ENCODE data around the gene RBP5. TPM values are rescaled to one million over a fixed set of nuclear protein-coding genes. Genes with fewer than 3 reads are reported as not detected.
"Not testable (repeated sequence)": the region's sequence is repeated elsewhere in the genome, so short reads cannot be mapped to it uniquely, and the experiment has no call there.

The RBP5 gene
- total RNA-seq, 2 donors from 2014 or later: 0.26 TPM; not detected in 1

DNA sequence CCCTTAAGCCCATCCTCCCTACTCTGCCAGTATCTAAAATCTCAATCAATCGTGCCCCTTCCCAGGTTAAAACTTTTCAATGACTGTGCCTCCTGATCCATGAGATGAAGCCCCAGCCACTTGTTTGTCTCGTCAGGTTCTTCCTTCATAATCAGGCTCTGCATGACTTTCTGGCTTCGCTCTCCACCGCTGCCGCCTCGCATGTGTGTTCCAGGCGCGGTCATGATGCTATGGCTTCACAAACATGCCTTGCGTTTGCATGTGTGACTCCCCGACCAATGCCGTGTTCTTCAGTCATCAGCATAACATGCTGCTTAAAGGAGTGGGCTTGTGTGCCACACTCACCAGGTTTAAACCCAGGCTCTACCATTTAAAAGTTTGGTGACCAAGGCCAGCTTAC, 14.7 kb downstream of the RBP5 start:
- peaks cover 2 to 7% of the 10 kb centered on the region in 2 donors for H3K36me3 Mint-ChIP-seq (ENCODE audit: insufficient read depth in 2 of 2)
- ATAC-seq (replicated peaks in 1 of 2) (no peak), DNase-seq (no peak)
- no peaks in the 10 kb centered on the region for H3K9me3 Mint-ChIP-seq
- H3K27ac Mint-ChIP-seq: no peak overlapping the region
- H3K27me3 Mint-ChIP-seq (ENCODE audit: low read depth): no peaks in the 10 kb centered on the region
- no peak overlapping the region for H3K4me3 Mint-ChIP-seq
- peaks cover 38% of the 10 kb centered on the region for H3K4me1 Mint-ChIP-seq (ENCODE audit: low read depth)

DNA sequence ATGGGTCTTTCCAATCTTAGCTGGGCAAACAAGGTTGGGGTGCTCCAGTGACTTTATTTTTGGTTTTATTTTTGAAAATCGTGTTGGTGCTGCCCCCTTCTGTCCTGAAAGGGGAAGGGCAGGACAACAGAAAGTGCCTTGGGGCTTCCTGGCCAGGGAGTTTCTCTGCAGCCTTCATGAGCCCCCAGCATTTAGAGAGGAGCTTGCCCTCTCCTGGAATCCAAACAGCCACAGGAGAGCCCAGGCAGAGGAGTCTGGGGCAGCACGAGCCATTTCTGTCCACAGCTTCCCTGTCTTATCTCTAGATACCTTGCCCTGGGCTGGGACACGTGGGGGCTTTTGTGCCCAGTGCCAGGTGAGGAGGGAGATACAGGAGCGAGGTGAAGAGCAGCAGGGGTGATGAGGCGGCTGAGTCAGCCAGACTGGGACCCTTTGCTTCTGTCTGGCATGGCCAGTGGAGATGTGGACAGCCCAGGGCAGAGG, 15.3 kb downstream of the RBP5 start:
- DNase-seq: peak; percentile 31 to 53
- Mint-ChIP-seq H3K36me3 (ENCODE audit: insufficient read depth in 2 of 2) (peaks cover 3 to 7% of the 10 kb centered on the region in 2 donors), H3K9me3 (no peaks in the 10 kb centered on the region), H3K27ac (no peak overlapping the region), H3K4me1 (ENCODE audit: low read depth) (peaks cover 38% of the 10 kb centered on the region), H3K27me3 (ENCODE audit: low read depth) (no peaks in the 10 kb centered on the region), H3K4me3 (no peak overlapping the region)
- ATAC-seq (replicated peaks in 1 of 2): no peak

DNA sequence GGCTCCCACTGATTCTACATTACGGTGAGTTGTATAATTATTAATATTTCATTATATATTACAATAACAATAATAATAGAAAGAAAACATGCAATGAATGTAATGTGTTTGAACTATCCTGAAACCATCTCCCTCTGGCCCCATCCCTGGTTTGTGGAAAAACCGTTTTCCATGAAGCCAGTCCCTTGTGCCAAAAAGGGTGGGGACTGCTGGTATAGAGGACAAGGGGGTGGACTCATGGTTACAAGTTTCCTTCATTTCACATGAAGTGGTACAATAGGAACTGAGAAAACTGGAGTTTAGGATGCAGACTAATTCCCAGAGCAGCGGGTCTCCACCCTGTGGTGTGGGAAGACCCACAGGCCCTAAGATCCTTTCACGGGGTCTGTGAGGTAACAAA, 16.6 kb downstream of the RBP5 start:
- peaks cover 46% of the 10 kb centered on the region for H3K4me1 Mint-ChIP-seq (ENCODE audit: low read depth)
- H3K27me3 Mint-ChIP-seq (ENCODE audit: low read depth): no peaks in the 10 kb centered on the region
- no peaks in the 10 kb centered on the region for H3K9me3 Mint-ChIP-seq
- DNase-seq (no peak), ATAC-seq (replicated peaks in 1 of 2) (no peak)
- H3K36me3 Mint-ChIP-seq (ENCODE audit: insufficient read depth in 2 of 2): peaks cover 4 to 7% of the 10 kb centered on the region in 2 donors
- no peak overlapping the region for H3K27ac Mint-ChIP-seq
- H3K4me3 Mint-ChIP-seq: no peak overlapping the region

GRCh38 chr12:7110661-7111060, 18.0 kb downstream of the RBP5 start:
- H3K36me3 Mint-ChIP-seq (ENCODE audit: insufficient read depth in 2 of 2): peaks cover 9 to 17% of the 10 kb centered on the region in 2 donors
- ATAC-seq (replicated peaks in 1 of 2): no peak
- H3K27ac Mint-ChIP-seq: no peak overlapping the region
- H3K4me1 Mint-ChIP-seq (ENCODE audit: low read depth): peaks cover 48% of the 10 kb centered on the region
- H3K27me3 Mint-ChIP-seq (ENCODE audit: low read depth): no peaks in the 10 kb centered on the region
- peaks cover 0 to 2% of the 10 kb centered on the region in 2 donors for H3K9me3 Mint-ChIP-seq
- DNase-seq: no peak
- H3K4me3 Mint-ChIP-seq: peak overlapping the region in 1 of 2 donors; percentile 95

GRCh38 chr12:7109572-7109920, 19.1 kb downstream of the RBP5 start:
- H3K4me1 Mint-ChIP-seq (ENCODE audit: low read depth): peaks cover 53% of the 10 kb centered on the region

GRCh38 chr12:7108796-7109571, 19.7 kb downstream of the RBP5 start, which contains the start of gene C1RL:
TSS of gene C1RL (minus strand) at chr12:7109214. CDS start at chr12:7109180, 34 bp downstream.
- ATAC-seq (replicated peaks in 1 of 2) (peak; percentile 37 to 39), DNase-seq (peak; percentile 83 to 92)
- H3K4me3 Mint-ChIP-seq: peak within 1 kb of the TSS; percentile 95 to 96
- peaks cover 0 to 5% of the 10 kb centered on the region in 2 donors for H3K9me3 Mint-ChIP-seq
- H3K27me3 Mint-ChIP-seq (ENCODE audit: low read depth): no peaks in the 10 kb centered on the region
- H3K36me3 Mint-ChIP-seq (ENCODE audit: insufficient read depth in 2 of 2): peaks cover 10 to 20% of the 10 kb centered on the region in 2 donors
- H3K27ac Mint-ChIP-seq: peak within 1 kb of the TSS; percentile 93
- H3K4me1 Mint-ChIP-seq (ENCODE audit: low read depth): peaks cover 50% of the 10 kb centered on the region

More at GRCh38 chr12:7109572-7109920, 19.1 kb downstream of the RBP5 start:
- ATAC-seq (replicated peaks in 1 of 2) (no peak), DNase-seq (no peak)
- Mint-ChIP-seq H3K4me3 (peak overlapping the region; percentile 95 to 96), H3K27ac (peak overlapping the region; percentile 90), H3K9me3 (peaks cover 0 to 5% of the 10 kb centered on the region in 2 donors), H3K27me3 (ENCODE audit: low read depth) (no peaks in the 10 kb centered on the region), H3K36me3 (ENCODE audit: insufficient read depth in 2 of 2) (peaks cover 12 to 22% of the 10 kb centered on the region in 2 donors)

DNA sequence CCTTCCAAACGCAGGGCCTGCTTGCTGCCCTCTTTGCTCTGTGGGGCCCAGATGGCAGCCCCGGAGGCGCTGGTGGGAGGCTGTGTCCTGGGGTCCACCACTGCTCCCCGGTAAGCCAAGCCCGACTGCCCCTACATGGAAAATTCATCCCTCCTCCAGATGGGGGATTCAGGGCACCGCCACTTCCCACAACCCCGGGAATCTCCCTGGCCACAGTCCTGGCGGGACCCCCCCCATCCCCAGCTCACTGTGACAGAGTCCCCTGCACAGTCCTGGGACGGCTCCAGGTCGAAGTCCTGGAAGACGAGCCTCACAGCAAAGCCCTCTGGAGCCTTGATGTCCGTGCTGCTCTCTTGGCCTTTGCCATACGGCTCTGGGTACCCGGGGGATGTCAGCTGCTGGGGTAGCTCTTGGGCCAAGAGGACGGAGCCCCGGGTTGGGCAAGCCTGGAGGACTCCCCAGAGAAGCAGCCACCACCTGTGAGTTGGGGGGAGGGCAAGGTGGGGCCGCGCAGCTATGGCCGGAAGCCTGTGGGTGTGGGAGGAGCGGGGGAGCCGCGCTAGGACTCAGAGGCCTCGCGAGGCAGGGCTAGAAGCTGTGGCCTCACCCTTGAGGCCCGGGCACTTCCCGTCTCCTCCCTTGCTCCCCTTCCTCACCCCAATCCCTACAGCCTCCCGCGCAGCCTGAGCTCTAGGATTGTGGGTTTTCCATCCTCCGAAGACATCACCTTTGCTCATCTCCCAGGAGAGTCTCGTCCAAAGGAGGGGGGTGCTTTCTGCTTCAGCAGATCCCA, 20.5 kb downstream of the RBP5 start:
- Mint-ChIP-seq H3K36me3 (ENCODE audit: insufficient read depth in 2 of 2) (peaks cover 12 to 20% of the 10 kb centered on the region in 2 donors), H3K27me3 (ENCODE audit: low read depth) (no peaks in the 10 kb centered on the region), H3K27ac (peak overlapping the region; percentile 93), H3K9me3 (peaks cover 0 to 5% of the 10 kb centered on the region in 2 donors), H3K4me3 (peak overlapping the region; percentile 95 to 96), H3K4me1 (ENCODE audit: low read depth) (peaks cover 42% of the 10 kb centered on the region)
- DNase-seq: peak; percentile 86 to 87
- ATAC-seq (replicated peaks in 1 of 2): peak; percentile 98

DNA sequence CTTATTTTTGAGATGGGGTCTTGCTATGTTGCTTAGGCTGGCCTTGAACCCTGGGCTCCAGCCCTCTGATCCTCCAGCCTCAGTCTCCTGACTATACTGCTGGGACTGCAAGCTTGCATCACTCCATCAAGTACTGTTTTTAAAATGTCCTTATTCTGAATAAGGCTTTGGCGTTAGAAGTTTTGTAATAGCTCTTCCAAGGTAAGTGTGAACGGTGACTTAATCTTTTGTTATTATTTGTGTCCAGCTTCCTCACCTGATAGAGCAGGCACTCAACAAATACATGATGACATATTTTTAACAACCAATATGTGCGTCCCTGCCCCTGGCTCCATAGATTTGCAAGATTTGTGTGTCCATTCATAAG, 21.1 kb downstream of the RBP5 start:
- H3K27ac Mint-ChIP-seq: peak overlapping the region; percentile 93
- ATAC-seq (replicated peaks in 1 of 2) (peak in 1 of 2 donors; percentile 2), DNase-seq (no peak)
- peaks cover 0 to 5% of the 10 kb centered on the region in 2 donors for H3K9me3 Mint-ChIP-seq
- H3K27me3 Mint-ChIP-seq (ENCODE audit: low read depth): no peaks in the 10 kb centered on the region
- peaks cover 44% of the 10 kb centered on the region for H3K4me1 Mint-ChIP-seq (ENCODE audit: low read depth)
- H3K4me3 Mint-ChIP-seq: peak overlapping the region; percentile 95 to 96
- H3K36me3 Mint-ChIP-seq (ENCODE audit: insufficient read depth in 2 of 2): peaks cover 12 to 20% of the 10 kb centered on the region in 2 donors

GRCh38 chr12:7107181-7107580, 21.5 kb downstream of the RBP5 start:
- H3K4me1 Mint-ChIP-seq (ENCODE audit: low read depth): peaks cover 47% of the 10 kb centered on the region
- H3K4me3 Mint-ChIP-seq: not testable (repeated sequence)

GRCh38 chr12:7106082-7106481, 22.6 kb downstream of the RBP5 start:
- H3K27ac Mint-ChIP-seq: no peak overlapping the region
- no peak for ATAC-seq (replicated peaks in 1 of 2)
- DNase-seq: no peak
- peaks cover 12 to 18% of the 10 kb centered on the region in 2 donors for H3K36me3 Mint-ChIP-seq (ENCODE audit: insufficient read depth in 2 of 2)
- H3K4me1 Mint-ChIP-seq (ENCODE audit: low read depth): peaks cover 40% of the 10 kb centered on the region
- H3K9me3 Mint-ChIP-seq: peaks cover 0 to 5% of the 10 kb centered on the region in 2 donors
- no peaks in the 10 kb centered on the region for H3K27me3 Mint-ChIP-seq (ENCODE audit: low read depth)
- H3K4me3 Mint-ChIP-seq: peak overlapping the region in 1 of 2 donors; percentile 59

More at GRCh38 chr12:7107181-7107580, 21.5 kb downstream of the RBP5 start:
- H3K27me3 Mint-ChIP-seq (ENCODE audit: low read depth); ATAC-seq (replicated peaks in 1 of 2); H3K9me3 Mint-ChIP-seq; H3K27ac Mint-ChIP-seq; DNase-seq: not testable (repeated sequence)
- H3K36me3 Mint-ChIP-seq (ENCODE audit: insufficient read depth in 2 of 2): peaks cover 12 to 20% of the 10 kb centered on the region in 2 donors

DNA sequence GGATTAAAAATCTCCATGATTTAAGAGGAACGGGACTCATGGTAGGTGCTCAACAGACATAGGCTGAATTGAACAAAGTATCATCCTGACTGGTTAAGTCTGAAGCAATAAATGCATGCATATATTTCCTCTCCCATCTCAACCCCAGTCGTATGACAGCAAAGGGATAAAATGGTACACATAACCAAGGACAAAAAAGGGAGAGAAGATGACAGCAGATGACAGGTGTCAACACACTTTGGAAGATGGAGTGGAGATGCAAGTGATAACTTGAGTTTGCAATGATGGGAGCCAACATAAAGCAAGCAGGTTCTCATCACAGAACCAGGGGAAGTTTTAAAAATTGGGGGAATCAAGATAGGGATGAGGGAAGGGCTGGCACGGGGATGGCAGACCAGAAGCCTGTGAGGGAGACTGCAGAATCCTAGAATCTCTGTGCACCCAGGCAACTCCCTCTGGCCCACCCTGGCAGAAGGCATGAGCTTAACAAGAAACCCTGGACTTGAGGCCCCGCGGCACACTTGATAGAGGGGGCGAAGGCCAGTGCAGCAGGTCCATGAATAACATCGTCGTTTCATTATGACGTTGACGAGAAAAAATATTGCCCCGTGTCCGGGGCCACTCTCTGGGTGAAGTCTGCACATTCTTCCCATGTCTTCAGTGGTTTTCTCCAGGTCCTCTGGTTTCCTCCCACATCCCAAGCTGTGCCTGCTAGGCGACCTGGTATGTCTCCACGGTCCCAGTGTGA, 24.7 kb downstream of the RBP5 start:
- DNase-seq (no peak), ATAC-seq (replicated peaks in 1 of 2) (no peak)
- Mint-ChIP-seq H3K27ac (peak overlapping the region; percentile 3), H3K9me3 (peaks cover 0 to 5% of the 10 kb centered on the region in 2 donors), H3K27me3 (ENCODE audit: low read depth) (no peaks in the 10 kb centered on the region), H3K36me3 (ENCODE audit: insufficient read depth in 2 of 2) (peaks cover 12 to 19% of the 10 kb centered on the region in 2 donors), H3K4me3 (no peak overlapping the region), H3K4me1 (ENCODE audit: low read depth) (peaks cover 22% of the 10 kb centered on the region)

DNA sequence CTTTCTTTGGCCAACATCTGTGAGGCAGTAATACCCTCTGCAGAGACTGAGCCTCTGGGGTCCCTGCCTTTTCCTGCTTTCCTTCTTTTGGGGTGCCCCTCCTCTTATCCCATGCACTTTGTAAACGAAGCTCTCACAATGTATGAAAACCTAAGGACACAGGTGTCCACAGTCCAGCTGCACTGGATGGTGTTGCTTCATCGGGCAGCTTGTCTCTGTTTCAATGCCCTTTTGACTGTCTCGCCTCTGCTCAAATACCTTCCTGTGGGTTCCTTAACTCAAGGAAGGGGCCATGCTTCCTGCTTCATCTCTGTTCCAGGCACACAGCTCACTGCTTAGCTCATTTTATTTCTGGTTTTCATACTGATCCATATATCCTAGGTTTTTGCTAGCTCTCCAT, 26.1 kb downstream of the RBP5 start:
- ATAC-seq (replicated peaks in 1 of 2) (no peak), DNase-seq (no peak)
- H3K27ac Mint-ChIP-seq: no peak overlapping the region
- H3K4me3 Mint-ChIP-seq: no peak overlapping the region
- H3K4me1 Mint-ChIP-seq (ENCODE audit: low read depth): peaks cover 16% of the 10 kb centered on the region
- no peaks in the 10 kb centered on the region for H3K27me3 Mint-ChIP-seq (ENCODE audit: low read depth)
- peaks cover 0 to 5% of the 10 kb centered on the region in 2 donors for H3K9me3 Mint-ChIP-seq
- H3K36me3 Mint-ChIP-seq (ENCODE audit: insufficient read depth in 2 of 2): peaks cover 11 to 19% of the 10 kb centered on the region in 2 donors
